NCI-H1436 treated with DMSO at 0.1 percent for 48 hours (cell line): ENCODE data around the gene SORCS2.

Experiments used
- DNase-seq: peaks from one replicate; lab custom pipeline; 2025; lab: John Stamatoyannopoulos, UW

SORCS2 gene

DNA sequence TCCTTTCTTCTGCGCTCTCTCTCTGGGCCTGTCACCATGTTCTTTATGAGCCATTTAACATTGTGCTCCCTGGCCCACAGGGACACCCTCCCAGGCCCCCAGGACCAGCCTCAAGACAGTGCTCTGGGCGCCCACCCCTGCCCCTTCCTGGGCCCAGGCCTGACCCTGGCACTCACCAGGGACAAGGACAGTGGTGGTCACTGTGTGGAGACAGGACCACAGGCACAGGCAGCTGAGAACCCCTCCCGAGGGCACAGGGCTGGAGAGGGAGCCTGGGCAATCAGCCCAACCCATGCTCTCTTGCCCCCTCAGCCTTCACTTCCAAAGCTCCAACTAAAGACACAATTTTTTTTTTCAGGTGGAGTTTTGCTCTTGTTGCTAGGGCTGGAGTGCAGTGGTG, 460.6 kb downstream of the SORCS2 start:
- no peak for DNase-seq

GRCh38 chr4:7653510-7654369, 461.4 kb downstream of the SORCS2 start:
- DNase-seq: no peak

- DNase-seq: no peak
These were observed 462.5 kb downstream of the SORCS2 start for GRCh38 chr4:7654550-7655445.

DNA sequence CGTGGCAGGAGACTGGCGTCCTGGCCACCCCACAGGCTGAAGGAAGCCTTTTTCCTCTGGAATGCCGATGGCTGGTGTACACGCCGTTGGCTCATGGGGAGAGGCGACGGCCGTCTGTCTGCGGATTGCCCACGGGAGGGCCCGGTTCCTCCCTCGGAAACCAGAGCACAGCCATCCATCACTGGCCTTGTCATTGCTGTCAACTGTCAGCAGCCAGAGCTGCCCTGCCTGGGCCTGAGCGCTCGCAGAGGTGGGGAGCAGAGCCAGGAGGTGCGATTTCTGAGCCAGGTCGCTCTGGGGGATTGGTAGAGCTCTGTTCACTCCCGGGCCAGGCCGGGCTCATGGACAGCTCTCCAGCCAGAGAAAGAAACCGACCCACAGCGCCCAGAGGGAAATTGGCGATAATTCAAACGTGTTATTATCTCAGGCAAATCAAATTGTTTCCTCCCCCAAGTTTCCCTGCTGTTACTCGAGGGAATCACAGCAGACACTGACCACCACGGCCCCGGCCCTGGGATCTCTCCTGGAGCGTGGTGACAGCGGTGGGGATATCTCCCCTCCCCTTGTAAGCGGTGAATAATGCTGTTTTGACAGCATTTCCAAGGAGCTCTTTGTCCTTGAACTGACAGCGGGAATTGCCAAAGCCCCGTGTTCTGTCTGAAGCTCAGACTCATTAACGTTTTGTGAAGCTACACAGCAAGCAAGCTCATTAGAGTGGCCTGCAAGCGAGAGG, 463.3 kb downstream of the SORCS2 start:
- DNase-seq: no peak

- no peak for DNase-seq
These were observed 464.0 kb downstream of the SORCS2 start for GRCh38 chr4:7656244-7656800.

- DNase-seq: no peak
These were observed 465.4 kb downstream of the SORCS2 start for GRCh38 chr4:7657545-7658297.

- no peak for DNase-seq
These were observed 466.2 kb downstream of the SORCS2 start for GRCh38 chr4:7658341-7659204.

GRCh38 chr4:7659429-7660175, 467.3 kb downstream of the SORCS2 start:
- DNase-seq: no peak

GRCh38 chr4:7660176-7661039, 468.1 kb downstream of the SORCS2 start:
- no peak for DNase-seq

DNA sequence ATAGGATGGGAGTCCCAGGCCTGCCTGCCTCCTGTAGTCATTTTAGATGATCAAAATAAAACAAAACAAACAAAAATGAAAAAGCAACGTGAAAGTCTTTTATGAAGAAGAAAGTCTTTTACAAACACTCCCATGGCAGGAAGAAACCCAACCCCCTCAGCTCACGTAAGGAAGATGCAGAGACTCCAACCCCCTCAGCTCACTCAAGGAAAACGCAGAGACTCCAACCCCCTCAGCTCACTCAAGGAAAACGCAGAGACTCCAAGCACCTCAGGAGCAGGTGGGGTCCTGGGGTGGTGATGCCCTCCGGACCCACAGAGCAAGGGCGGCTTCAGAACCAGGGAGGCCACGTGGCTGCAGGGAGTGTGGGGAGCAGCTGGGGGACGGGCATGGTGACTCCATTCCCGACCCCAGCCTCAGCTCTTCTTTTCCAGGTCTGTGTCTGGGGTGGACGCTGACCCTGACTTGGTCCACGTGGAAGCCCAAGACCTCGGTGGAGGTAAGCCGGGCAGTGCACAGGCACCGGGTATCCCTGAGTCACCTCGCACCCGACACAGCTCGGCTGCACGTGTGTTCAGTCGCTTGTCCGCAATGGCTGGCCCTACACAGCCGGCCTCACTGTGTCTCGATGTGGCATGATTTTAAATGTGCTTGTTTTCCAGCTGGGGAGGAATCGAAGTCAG, 468.9 kb downstream of the SORCS2 start:
- no peak for DNase-seq

GRCh38 chr4:7661846-7662506, 469.6 kb downstream of the SORCS2 start:
- DNase-seq: no peak

- no peak for DNase-seq
These were observed 470.1 kb downstream of the SORCS2 start for GRCh38 chr4:7662507-7662846.

DNA sequence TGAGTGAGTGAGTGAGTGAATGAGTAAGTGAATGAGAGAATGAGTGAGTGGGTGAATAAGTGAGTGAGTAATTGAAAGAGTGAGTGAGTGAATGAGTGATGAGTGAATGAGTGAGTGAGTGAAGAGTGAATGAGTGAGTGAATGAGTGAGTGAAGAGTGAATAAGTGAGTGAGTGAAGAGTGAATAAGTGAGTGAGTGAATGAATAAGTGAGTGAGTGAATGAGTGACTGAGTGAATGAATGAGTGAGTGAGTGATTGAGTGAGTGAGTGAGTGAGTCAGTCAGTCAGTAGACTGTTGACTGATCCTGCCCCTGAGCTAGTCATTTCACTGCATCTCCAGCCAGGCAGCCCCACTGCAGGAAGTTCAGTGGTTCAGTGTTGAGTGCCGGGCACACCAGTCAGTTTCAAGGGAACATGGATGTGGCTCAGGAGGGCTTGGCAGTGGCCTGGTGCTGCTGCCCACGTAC, 470.8 kb downstream of the SORCS2 start:
- DNase-seq: no peak

DNA sequence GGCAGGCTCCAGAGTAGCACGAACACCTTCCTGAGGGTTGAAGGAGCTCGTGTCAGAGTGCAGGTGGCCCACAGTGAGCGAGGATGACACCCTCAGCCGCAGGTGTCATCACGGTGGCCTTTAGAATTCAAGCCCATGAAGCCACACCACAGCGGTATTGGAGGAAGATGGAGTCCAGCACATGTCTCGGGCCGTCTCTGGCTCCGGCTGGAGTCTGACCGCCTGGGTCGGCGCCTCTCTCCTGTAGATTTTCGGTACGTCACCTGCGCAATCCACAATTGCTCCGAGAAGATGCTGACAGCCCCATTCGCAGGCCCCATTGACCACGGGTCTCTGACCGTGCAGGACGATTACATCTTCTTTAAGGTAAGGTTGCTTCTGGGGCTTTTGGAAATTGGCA, 471.8 kb downstream of the SORCS2 start:
- DNase-seq: no peak

DNA sequence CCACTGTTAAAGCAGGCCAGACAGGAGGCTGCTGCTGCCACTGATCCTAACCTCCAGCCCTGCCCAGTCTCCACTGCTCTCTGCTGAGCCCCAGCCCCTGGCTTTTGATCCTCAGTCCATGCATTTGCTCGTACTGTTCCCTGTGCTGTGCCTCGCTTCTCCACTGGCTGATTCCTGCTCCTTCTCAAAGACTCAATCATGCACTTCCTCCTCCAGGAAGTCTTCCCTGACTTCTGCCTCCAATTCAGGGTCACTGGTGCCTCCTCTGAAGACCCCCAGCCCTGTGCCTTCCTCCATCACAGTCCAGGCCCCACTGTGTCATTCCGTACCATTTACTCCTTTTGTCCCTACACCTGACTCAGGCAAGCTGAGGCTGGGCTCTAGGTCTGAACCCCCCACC, 473.0 kb downstream of the SORCS2 start:
- no peak for DNase-seq

DNA sequence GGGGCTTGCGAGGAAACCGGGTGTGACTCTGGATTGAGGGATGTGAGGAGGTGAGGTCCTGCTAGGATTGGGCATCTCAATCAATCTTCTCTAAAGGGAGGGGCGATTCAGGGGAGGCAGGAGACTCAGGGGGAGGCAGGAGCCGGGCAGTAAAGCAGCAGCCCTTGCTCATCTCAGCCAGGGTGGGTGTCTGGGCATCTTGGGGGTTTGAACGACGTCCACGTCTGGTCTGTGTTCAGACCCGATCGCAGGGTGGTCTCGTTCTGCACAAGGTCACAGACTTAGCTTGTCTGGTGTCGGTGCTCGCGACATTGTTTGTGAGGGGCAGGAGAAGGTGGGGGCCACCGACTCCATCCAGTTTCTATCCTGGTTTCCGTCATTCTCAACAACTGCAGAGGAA, 473.7 kb downstream of the SORCS2 start:
- no peak for DNase-seq

GRCh38 chr4:7666744-7667143, 474.4 kb downstream of the SORCS2 start:
- DNase-seq: no peak
